IPS DF 6.9 (cell line): ENCODE data around the gene FRMD4A.

Experiments
- DNase-seq: peaks from one replicate; pipeline ENCODE4 v3.0.0-alpha.2; 2013; ENCODE audit warnings: low read depth, low spot score
- H3K27ac ChIP-seq: one replicate; pipeline ENCODE4 v1.5.1; 2013; ENCODE audit warnings: low read length, control low read depth
- H3K27me3 ChIP-seq: 2 replicates; pipeline ENCODE4 v1.6.1; 2013; ENCODE audit warnings: mild to moderate bottlenecking, low read length; ENCODE audit not compliant: control insufficient read depth, insufficient read depth
- H3K36me3 ChIP-seq: 2 replicates; pipeline ENCODE4 v1.6.1; 2013; ENCODE audit warnings: low read length; ENCODE audit not compliant: control insufficient read depth, insufficient read depth
- H3K4me1 ChIP-seq: 2 replicates; pipeline ENCODE4 v1.6.1; 2013; ENCODE audit warnings: low read length; ENCODE audit not compliant: control insufficient read depth, insufficient read depth
- H3K4me3 ChIP-seq: 2 replicates; pipeline ENCODE4 v1.5.1; 2013; ENCODE audit warnings: mild to moderate bottlenecking, low read length
- H3K9me3 ChIP-seq: 2 replicates; pipeline ENCODE4 v1.6.1; 2013; ENCODE audit warnings: low read length, inconsistent platforms; ENCODE audit not compliant: control insufficient read depth, insufficient read depth
- WGBS: extraction: QIAGEN DNeasy Blood & Tissue Kit; methylation state at CpG from one replicate; pipeline ENCODE4 v1.1.7; 2013; ENCODE audit warnings: mixed read lengths, missing lambda C conversion rate; ENCODE audit not compliant: insufficient read length, insufficient coverage; 5-methylcytosine and 5-hydroxymethylcytosine counted together

The FRMD4A gene

DNA sequence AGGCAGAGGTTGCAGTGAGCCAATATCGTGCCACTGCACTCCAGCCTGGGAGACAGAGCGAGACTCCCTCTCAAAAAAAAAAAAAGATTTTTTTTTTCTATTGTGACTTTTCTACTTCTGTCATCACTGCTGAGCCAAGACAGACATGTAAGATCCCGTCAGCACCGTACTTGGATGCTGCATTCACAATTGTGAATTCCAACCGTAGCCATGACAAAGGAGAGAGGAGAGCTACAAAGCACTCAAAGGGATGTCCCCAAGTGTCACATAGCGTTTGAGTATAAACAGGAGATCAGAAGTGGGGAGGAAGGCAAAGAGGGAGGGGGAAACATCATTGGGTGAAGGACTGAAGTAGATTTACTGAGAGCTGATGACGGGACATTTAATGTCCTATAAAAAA, 599.8 kb downstream of the FRMD4A start:
- no peak for DNase-seq
- WGBS, result no CpG with 5 or more reads among the region's 7 CpGs
- H3K4me3 ChIP-seq, result no peak overlapping the region
- H3K36me3 ChIP-seq, result peaks cover 6% of the 10 kb centered on the region
- H3K27me3 ChIP-seq, result no peaks in the 10 kb centered on the region
- H3K4me1 ChIP-seq, result no peaks in the 10 kb centered on the region
- no peak overlapping the region for H3K27ac ChIP-seq
- H3K9me3 ChIP-seq, result no peaks in the 10 kb centered on the region

DNA sequence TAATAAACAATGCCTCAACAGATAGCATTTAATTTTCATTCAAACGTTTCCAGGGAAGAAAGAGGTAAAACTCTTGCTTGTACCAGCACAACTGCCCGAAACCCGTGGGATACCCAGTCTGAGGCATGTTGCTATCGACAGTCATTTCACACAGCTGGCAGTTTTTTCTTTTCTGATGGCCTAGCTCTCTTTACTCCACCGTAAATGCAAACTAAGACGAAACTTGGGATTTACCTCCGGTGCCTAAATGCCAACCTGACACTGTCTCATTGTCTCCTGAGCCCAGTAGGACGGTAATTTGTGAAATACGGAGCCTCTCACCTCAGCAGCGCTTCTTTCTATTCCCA, 600.4 kb downstream of the FRMD4A start:
- no peak for DNase-seq
- H3K27ac ChIP-seq, result no peak overlapping the region

GRCh38 chr10:13729586-13730305, 601.0 kb downstream of the FRMD4A start:
- Histone ChIP-seq H3K4me1 (no peaks in the 10 kb centered on the region), H3K36me3 (peaks cover 6% of the 10 kb centered on the region), H3K9me3 (no peaks in the 10 kb centered on the region), H3K27ac (no peak overlapping the region), H3K4me3 (no peak overlapping the region), H3K27me3 (no peaks in the 10 kb centered on the region)
- no peak for DNase-seq
- WGBS, result no CpG with 5 or more reads among the region's 11 CpGs

More for the DNA sequence above, 600.4 kb downstream of the FRMD4A start:
- H3K4me1 ChIP-seq, result no peaks in the 10 kb centered on the region
- H3K4me3 ChIP-seq, result no peak overlapping the region
- H3K27me3 ChIP-seq, result no peaks in the 10 kb centered on the region
- no peaks in the 10 kb centered on the region for H3K9me3 ChIP-seq
- H3K36me3 ChIP-seq, result peaks cover 6% of the 10 kb centered on the region
- WGBS, result no CpG with 5 or more reads among the region's 10 CpGs

GRCh38 chr10:13728898-13729535, 601.7 kb downstream of the FRMD4A start:
- peaks cover 6% of the 10 kb centered on the region for H3K36me3 ChIP-seq
- H3K27me3 ChIP-seq, result no peaks in the 10 kb centered on the region
- no peak overlapping the region for H3K4me3 ChIP-seq
- no peak overlapping the region for H3K27ac ChIP-seq
- H3K9me3 ChIP-seq, result no peaks in the 10 kb centered on the region
- WGBS, result no CpG with 5 or more reads among the region's 26 CpGs
- H3K4me1 ChIP-seq, result no peaks in the 10 kb centered on the region
- no peak for DNase-seq

DNA sequence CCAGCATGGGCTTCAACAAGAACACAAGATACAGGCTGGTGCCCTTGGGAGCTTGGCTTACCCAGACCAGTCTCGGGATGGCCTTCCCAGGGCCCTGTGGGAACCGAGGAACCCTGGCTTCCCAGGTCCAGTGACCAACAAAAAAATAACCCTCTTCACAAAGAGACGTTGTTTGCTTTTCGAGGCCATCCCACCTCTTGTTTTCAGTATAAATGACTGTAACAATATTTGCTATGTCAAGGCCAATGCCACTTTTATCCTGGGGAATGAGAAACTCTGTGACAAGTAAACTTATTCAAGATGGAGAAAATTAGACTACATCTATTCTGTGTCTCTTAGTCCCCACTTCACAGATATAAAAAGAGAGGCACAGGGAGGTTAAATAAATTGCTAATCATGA, 605.1 kb downstream of the FRMD4A start:
- no peaks in the 10 kb centered on the region for H3K9me3 ChIP-seq
- no CpG with 5 or more reads among the region's 4 CpGs for WGBS
- no peak for DNase-seq
- H3K27me3 ChIP-seq, result no peaks in the 10 kb centered on the region
- H3K4me1 ChIP-seq, result no peaks in the 10 kb centered on the region
- H3K4me3 ChIP-seq, result no peak overlapping the region
- no peak overlapping the region for H3K27ac ChIP-seq
- no peaks in the 10 kb centered on the region for H3K36me3 ChIP-seq

DNA sequence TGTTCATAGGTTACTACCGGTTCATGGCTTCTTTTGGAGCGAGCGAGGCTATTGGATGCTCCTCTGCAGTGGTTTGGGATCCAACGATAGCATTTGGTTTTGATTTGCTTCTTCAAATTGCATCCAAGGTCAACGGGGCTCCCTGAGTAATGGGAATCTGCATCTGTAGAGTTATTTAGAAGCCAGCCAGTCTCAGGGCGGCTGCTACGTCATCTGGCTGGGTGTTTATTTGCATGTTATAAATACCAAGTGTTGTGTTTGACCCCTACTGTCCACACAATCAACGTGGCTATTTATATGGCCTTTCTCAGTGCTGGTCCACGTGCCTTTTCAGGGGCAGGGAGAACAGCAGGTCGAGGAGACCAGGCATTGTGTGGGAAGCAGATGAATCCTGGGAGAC, 606.2 kb downstream of the FRMD4A start:
- no peaks in the 10 kb centered on the region for H3K9me3 ChIP-seq
- H3K36me3 ChIP-seq, result no peaks in the 10 kb centered on the region
- DNase-seq, result no peak
- H3K27ac ChIP-seq, result no peak overlapping the region
- WGBS, result no CpG with 5 or more reads among the region's 10 CpGs
- no peak overlapping the region for H3K4me3 ChIP-seq
- no peaks in the 10 kb centered on the region for H3K27me3 ChIP-seq
- H3K4me1 ChIP-seq, result no peaks in the 10 kb centered on the region

- H3K4me3 ChIP-seq, result no peak overlapping the region
- H3K27me3 ChIP-seq, result no peaks in the 10 kb centered on the region
- WGBS, result no CpG with 5 or more reads among the region's 4 CpGs
- no peaks in the 10 kb centered on the region for H3K36me3 ChIP-seq
- no peaks in the 10 kb centered on the region for H3K4me1 ChIP-seq
- no peak overlapping the region for H3K27ac ChIP-seq
- DNase-seq, result no peak
- H3K9me3 ChIP-seq, result no peaks in the 10 kb centered on the region
These were observed 607.7 kb downstream of the FRMD4A start for GRCh38 chr10:13722747-13723653.

GRCh38 chr10:13721486-13721885, 609.2 kb downstream of the FRMD4A start:
- H3K9me3 ChIP-seq, result no peaks in the 10 kb centered on the region

GRCh38 chr10:13720699-13721098, 610.0 kb downstream of the FRMD4A start:
- Histone ChIP-seq H3K4me3 (no peak overlapping the region), H3K27ac (no peak overlapping the region), H3K27me3 (no peaks in the 10 kb centered on the region), H3K36me3 (no peaks in the 10 kb centered on the region), H3K4me1 (no peaks in the 10 kb centered on the region), H3K9me3 (no peaks in the 10 kb centered on the region)
- DNase-seq, result no peak
- WGBS, result no CpG with 5 or more reads among the region's 4 CpGs

More at GRCh38 chr10:13721486-13721885, 609.2 kb downstream of the FRMD4A start:
- no peaks in the 10 kb centered on the region for H3K36me3 ChIP-seq
- no peaks in the 10 kb centered on the region for H3K4me1 ChIP-seq
- no peak overlapping the region for H3K4me3 ChIP-seq
- no peaks in the 10 kb centered on the region for H3K27me3 ChIP-seq
- WGBS, result no CpG with 5 or more reads among the region's 7 CpGs
- H3K27ac ChIP-seq, result no peak overlapping the region
- no peak for DNase-seq

DNA sequence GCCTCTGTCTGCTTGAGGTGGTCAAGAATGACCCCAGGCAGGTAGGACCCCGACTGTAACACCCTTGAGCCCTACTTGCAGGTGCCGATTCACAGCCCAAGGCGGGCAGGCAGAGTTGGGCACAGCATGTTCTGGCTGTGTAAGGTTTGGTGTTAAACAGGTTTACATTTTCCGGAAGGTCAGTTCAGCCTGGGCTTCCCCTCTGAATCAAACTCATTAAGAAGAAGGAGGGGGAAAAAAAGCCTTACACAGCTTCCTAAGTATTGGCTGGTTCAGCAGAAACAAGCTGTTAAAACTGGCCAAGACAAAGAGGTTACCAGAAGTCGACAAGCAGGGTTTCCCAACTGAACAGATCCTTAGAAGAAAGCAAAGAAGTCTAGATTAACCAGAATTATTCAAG, 611.3 kb downstream of the FRMD4A start:
- Histone ChIP-seq H3K27ac (no peak overlapping the region), H3K9me3 (no peaks in the 10 kb centered on the region), H3K27me3 (no peaks in the 10 kb centered on the region), H3K36me3 (no peaks in the 10 kb centered on the region), H3K4me1 (no peaks in the 10 kb centered on the region), H3K4me3 (no peak overlapping the region)
- no CpG with 5 or more reads among the region's 5 CpGs for WGBS
- no peak for DNase-seq
